Measurements from ENCODE around the gene ENTPD8. TPM values are rescaled to one million over a fixed set of nuclear protein-coding genes. Genes with fewer than 3 reads are reported as not detected.

Gene ENTPD8
- not detected for total RNA-seq
- polyA plus RNA-seq = not detected

- H3K27ac ChIP-seq (ENCODE audit: insufficient read depth, low read length, poor library complexity, severe bottlenecking) = no peak within 1 kb of the TSS
- Mint-ChIP-seq H3K9me3 (peaks cover 0 to 2% (median 0%) of the 10 kb centered on the region in 7 donors), H3K27ac (peak within 1 kb of the TSS in 1 of 3 donors; percentile 80), H3K27me3 (peaks cover 28% of the 10 kb centered on the region), H3K4me1 (peaks cover 0 to 24% (median 12%) of the 10 kb centered on the region in 4 donors), H3K4me3 (peak within 1 kb of the TSS; percentile 62 to 84 (median 71)), H3K36me3 (no peaks in the 10 kb centered on the region)
- ATAC-seq (ENCODE audit: low read depth in 2 of 2) = no peak
- DNase-seq = peak in 1 of 3 donors; percentile 37
- H3K27me3 ChIP-seq (ENCODE audit: control insufficient read depth, insufficient read depth, low read length) = peaks cover 4% of the 10 kb centered on the region
- H3K36me3 ChIP-seq (ENCODE audit: control insufficient read depth, insufficient read depth, low read length) = no peaks in the 10 kb centered on the region
- H3K9me3 ChIP-seq (ENCODE audit: control insufficient read depth in 2 of 2, low read length in 2 of 2) = no peaks in the 10 kb centered on the region
- H3K4me3 ChIP-seq (ENCODE audit: low read depth, low read length) = peak within 1 kb of the TSS; percentile 32
- H3K4me1 ChIP-seq (ENCODE audit: control insufficient read depth, insufficient read depth, low read length, poor library complexity, severe bottlenecking) = peaks cover 23% of the 10 kb centered on the region
These were observed at the start of gene ENTPD8 for GRCh38 chr9:137441289-137441934. TSS of gene ENTPD8 (minus strand) at chr9:137441357. CDS start at chr9:137438285, 3,072 bp downstream.

- H3K27ac Mint-ChIP-seq = peak overlapping the region in 1 of 3 donors; percentile 60
- H3K4me1 Mint-ChIP-seq = peaks cover 3 to 10% (median 8%) of the 10 kb centered on the region in 4 donors
- H3K27me3 Mint-ChIP-seq = no peaks in the 10 kb centered on the region
- Histone ChIP-seq H3K9me3 (ENCODE audit: control insufficient read depth in 2 of 2, low read length in 2 of 2) (no peaks in the 10 kb centered on the region), H3K27ac (ENCODE audit: insufficient read depth, low read length, poor library complexity, severe bottlenecking) (no peak overlapping the region), H3K4me3 (ENCODE audit: low read depth, low read length) (no peak overlapping the region), H3K36me3 (ENCODE audit: control insufficient read depth, insufficient read depth, low read length) (no peaks in the 10 kb centered on the region), H3K27me3 (ENCODE audit: control insufficient read depth, insufficient read depth, low read length) (no peaks in the 10 kb centered on the region), H3K4me1 (ENCODE audit: control insufficient read depth, insufficient read depth, low read length, poor library complexity, severe bottlenecking) (no peaks in the 10 kb centered on the region)
- H3K36me3 Mint-ChIP-seq = no peaks in the 10 kb centered on the region
- H3K9me3 Mint-ChIP-seq = no peaks in the 10 kb centered on the region
- DNase-seq (no peak), ATAC-seq (ENCODE audit: low read depth in 2 of 2) (no peak)
- no peak overlapping the region for H3K4me3 Mint-ChIP-seq
These were observed 49.5 kb upstream of the ENTPD8 start for GRCh38 chr9:137490532-137491186.

GRCh38 chr9:137488906-137489305, 47.7 kb upstream of the ENTPD8 start:
- no peaks in the 10 kb centered on the region for H3K9me3 ChIP-seq (ENCODE audit: control insufficient read depth in 2 of 2, low read length in 2 of 2)
- no peak for DNase-seq
- no peak overlapping the region for H3K4me3 ChIP-seq (ENCODE audit: low read depth, low read length)
- peaks cover 3 to 10% (median 5%) of the 10 kb centered on the region in 4 donors for H3K4me1 Mint-ChIP-seq
- H3K9me3 Mint-ChIP-seq = no peaks in the 10 kb centered on the region
- no peak overlapping the region for H3K27ac Mint-ChIP-seq
- no peaks in the 10 kb centered on the region for H3K36me3 ChIP-seq (ENCODE audit: control insufficient read depth, insufficient read depth, low read length)
- no peak for ATAC-seq (ENCODE audit: low read depth in 2 of 2)
- H3K4me3 Mint-ChIP-seq = no peak overlapping the region
- H3K36me3 Mint-ChIP-seq = no peaks in the 10 kb centered on the region
- no peaks in the 10 kb centered on the region for H3K27me3 Mint-ChIP-seq
- no peaks in the 10 kb centered on the region for H3K27me3 ChIP-seq (ENCODE audit: control insufficient read depth, insufficient read depth, low read length)
- H3K27ac ChIP-seq (ENCODE audit: insufficient read depth, low read length, poor library complexity, severe bottlenecking) = no peak overlapping the region
- no peaks in the 10 kb centered on the region for H3K4me1 ChIP-seq (ENCODE audit: control insufficient read depth, insufficient read depth, low read length, poor library complexity, severe bottlenecking)

GRCh38 chr9:137488327-137488653, 47.1 kb upstream of the ENTPD8 start:
- Mint-ChIP-seq H3K27me3 (no peaks in the 10 kb centered on the region), H3K4me3 (no peak overlapping the region), H3K36me3 (no peaks in the 10 kb centered on the region), H3K9me3 (no peaks in the 10 kb centered on the region), H3K27ac (no peak overlapping the region), H3K4me1 (peaks cover 3 to 10% (median 5%) of the 10 kb centered on the region in 4 donors)
- H3K27ac ChIP-seq (ENCODE audit: insufficient read depth, low read length, poor library complexity, severe bottlenecking) = no peak overlapping the region
- H3K36me3 ChIP-seq (ENCODE audit: control insufficient read depth, insufficient read depth, low read length) = no peaks in the 10 kb centered on the region
- ATAC-seq (ENCODE audit: low read depth in 2 of 2) (no peak), DNase-seq (no peak)
- no peak overlapping the region for H3K4me3 ChIP-seq (ENCODE audit: low read depth, low read length)
- no peaks in the 10 kb centered on the region for H3K4me1 ChIP-seq (ENCODE audit: control insufficient read depth, insufficient read depth, low read length, poor library complexity, severe bottlenecking)
- no peaks in the 10 kb centered on the region for H3K9me3 ChIP-seq (ENCODE audit: control insufficient read depth in 2 of 2, low read length in 2 of 2)
- no peaks in the 10 kb centered on the region for H3K27me3 ChIP-seq (ENCODE audit: control insufficient read depth, insufficient read depth, low read length)

GRCh38 chr9:137487454-137488326, 46.5 kb upstream of the ENTPD8 start:
- Histone ChIP-seq H3K4me3 (ENCODE audit: low read depth, low read length) (no peak overlapping the region), H3K4me1 (ENCODE audit: control insufficient read depth, insufficient read depth, low read length, poor library complexity, severe bottlenecking) (no peaks in the 10 kb centered on the region), H3K27me3 (ENCODE audit: control insufficient read depth, insufficient read depth, low read length) (no peaks in the 10 kb centered on the region), H3K27ac (ENCODE audit: insufficient read depth, low read length, poor library complexity, severe bottlenecking) (no peak overlapping the region), H3K36me3 (ENCODE audit: control insufficient read depth, insufficient read depth, low read length) (no peaks in the 10 kb centered on the region), H3K9me3 (ENCODE audit: control insufficient read depth in 2 of 2, low read length in 2 of 2) (no peaks in the 10 kb centered on the region)
- Mint-ChIP-seq H3K4me1 (peaks cover 3 to 10% (median 5%) of the 10 kb centered on the region in 4 donors), H3K27ac (no peak overlapping the region), H3K27me3 (no peaks in the 10 kb centered on the region), H3K9me3 (no peaks in the 10 kb centered on the region), H3K4me3 (no peak overlapping the region), H3K36me3 (no peaks in the 10 kb centered on the region)
- no peak for DNase-seq
- no peak for ATAC-seq (ENCODE audit: low read depth in 2 of 2)

- Histone ChIP-seq H3K36me3 (ENCODE audit: control insufficient read depth, insufficient read depth, low read length) (no peaks in the 10 kb centered on the region), H3K4me3 (ENCODE audit: low read depth, low read length) (no peak overlapping the region), H3K27me3 (ENCODE audit: control insufficient read depth, insufficient read depth, low read length) (no peaks in the 10 kb centered on the region), H3K27ac (ENCODE audit: insufficient read depth, low read length, poor library complexity, severe bottlenecking) (no peak overlapping the region), H3K9me3 (ENCODE audit: control insufficient read depth in 2 of 2, low read length in 2 of 2) (no peaks in the 10 kb centered on the region), H3K4me1 (ENCODE audit: control insufficient read depth, insufficient read depth, low read length, poor library complexity, severe bottlenecking) (no peaks in the 10 kb centered on the region)
- Mint-ChIP-seq H3K4me3 (no peak overlapping the region), H3K9me3 (no peaks in the 10 kb centered on the region), H3K36me3 (no peaks in the 10 kb centered on the region), H3K27me3 (no peaks in the 10 kb centered on the region), H3K4me1 (peaks cover 0 to 7% (median 5%) of the 10 kb centered on the region in 4 donors), H3K27ac (no peak overlapping the region)
- ATAC-seq (ENCODE audit: low read depth in 2 of 2) (no peak), DNase-seq (no peak)
These were observed 45.6 kb upstream of the ENTPD8 start for GRCh38 chr9:137486545-137487453.

- H3K27ac Mint-ChIP-seq = no peak overlapping the region
- peaks cover 0 to 2% (median 0%) of the 10 kb centered on the region in 7 donors for H3K9me3 Mint-ChIP-seq
These were observed 45.0 kb upstream of the ENTPD8 start for GRCh38 chr9:137486141-137486490.

More at GRCh38 chr9:137486141-137486490, 45.0 kb upstream of the ENTPD8 start:
- DNase-seq (no peak), ATAC-seq (ENCODE audit: low read depth in 2 of 2) (no peak)
- Mint-ChIP-seq H3K36me3 (no peaks in the 10 kb centered on the region), H3K4me1 (peaks cover 0 to 7% (median 0%) of the 10 kb centered on the region in 4 donors), H3K27me3 (peaks cover 5% of the 10 kb centered on the region), H3K4me3 (no peak overlapping the region)
- Histone ChIP-seq H3K27me3 (ENCODE audit: control insufficient read depth, insufficient read depth, low read length) (no peaks in the 10 kb centered on the region), H3K36me3 (ENCODE audit: control insufficient read depth, insufficient read depth, low read length) (no peaks in the 10 kb centered on the region), H3K27ac (ENCODE audit: insufficient read depth, low read length, poor library complexity, severe bottlenecking) (no peak overlapping the region), H3K9me3 (ENCODE audit: control insufficient read depth in 2 of 2, low read length in 2 of 2) (no peaks in the 10 kb centered on the region), H3K4me3 (ENCODE audit: low read depth, low read length) (no peak overlapping the region), H3K4me1 (ENCODE audit: control insufficient read depth, insufficient read depth, low read length, poor library complexity, severe bottlenecking) (no peaks in the 10 kb centered on the region)
